ENCODE measurements around the gene NPHP1. TPM values are rescaled to one million over a fixed set of nuclear protein-coding genes. Genes with fewer than 3 reads are reported as not detected.

Gene NPHP1
- total RNA-seq, 1 experiment from 2014 or later: 3.1 TPM

DNA sequence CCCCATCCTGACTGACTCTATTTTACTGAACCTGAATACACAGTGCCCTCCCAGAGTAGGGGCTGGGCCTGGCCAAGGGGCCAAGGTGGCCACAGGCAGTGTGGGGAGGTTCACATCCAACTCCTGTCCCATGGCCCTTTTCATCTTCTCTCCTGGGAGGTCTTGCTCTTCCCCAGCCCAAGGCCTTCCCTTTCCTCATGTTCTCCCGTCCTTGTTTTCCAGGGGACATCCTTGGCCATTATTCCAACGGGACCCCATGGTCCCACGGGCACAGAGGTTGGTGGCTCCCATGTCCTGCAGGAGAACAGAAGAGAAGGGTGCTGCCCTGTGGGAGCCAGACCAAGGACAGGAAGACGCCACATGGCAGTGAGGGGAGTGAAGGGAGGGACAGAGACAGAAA is 99.6 kb downstream of the NPHP1 start:
- no peak overlapping the region for H3K4me3 ChIP-seq (ENCODE audit: low read depth, low read length)
- intact Hi-C loops (cut with micrococcal nuclease; ENCODE audit: unreplicated experiment): no loop called here
- no peaks in the 10 kb centered on the region for H3K36me3 ChIP-seq (ENCODE audit: control insufficient read depth, insufficient read depth, low read length)
- H3K4me1 Mint-ChIP-seq (ENCODE audit: low read depth, unreplicated experiment): peaks cover 52% of the 10 kb centered on the region
- no peaks in the 10 kb centered on the region for H3K27me3 Mint-ChIP-seq (ENCODE audit: insufficient read depth, unreplicated experiment)
- H3K9me3 ChIP-seq: no peaks in the 10 kb centered on the region
- TF ChIP-seq, protein P1, sequence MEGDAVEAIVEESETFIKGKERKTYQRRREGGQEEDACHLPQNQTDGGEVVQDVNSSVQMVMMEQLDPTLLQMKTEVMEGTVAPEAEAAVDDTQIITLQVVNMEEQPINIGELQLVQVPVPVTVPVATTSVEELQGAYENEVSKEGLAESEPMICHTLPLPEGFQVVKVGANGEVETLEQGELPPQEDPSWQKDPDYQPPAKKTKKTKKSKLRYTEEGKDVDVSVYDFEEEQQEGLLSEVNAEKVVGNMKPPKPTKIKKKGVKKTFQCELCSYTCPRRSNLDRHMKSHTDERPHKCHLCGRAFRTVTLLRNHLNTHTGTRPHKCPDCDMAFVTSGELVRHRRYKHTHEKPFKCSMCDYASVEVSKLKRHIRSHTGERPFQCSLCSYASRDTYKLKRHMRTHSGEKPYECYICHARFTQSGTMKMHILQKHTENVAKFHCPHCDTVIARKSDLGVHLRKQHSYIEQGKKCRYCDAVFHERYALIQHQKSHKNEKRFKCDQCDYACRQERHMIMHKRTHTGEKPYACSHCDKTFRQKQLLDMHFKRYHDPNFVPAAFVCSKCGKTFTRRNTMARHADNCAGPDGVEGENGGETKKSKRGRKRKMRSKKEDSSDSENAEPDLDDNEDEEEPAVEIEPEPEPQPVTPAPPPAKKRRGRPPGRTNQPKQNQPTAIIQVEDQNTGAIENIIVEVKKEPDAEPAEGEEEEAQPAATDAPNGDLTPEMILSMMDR (IDR thresholded peaks at IDR 0.05; ENCODE audit: insufficient read depth in 1 of 2, low read depth in 1 of 2, low read length in 1 of 2, severe bottlenecking in 1 of 2, unreplicated experiment in 1 of 2): no peak
- H3K4me3 Mint-ChIP-seq (ENCODE audit: unreplicated experiment): no peak overlapping the region
- no TSS peak for BruUV-seq (replicated peaks)
- H3K4me1 ChIP-seq: peaks cover 57% of the 10 kb centered on the region
- H3K36me3 Mint-ChIP-seq (ENCODE audit: insufficient read depth, unreplicated experiment): no peaks in the 10 kb centered on the region
- H3K27me3 ChIP-seq (replicated peaks; ENCODE audit: control insufficient read depth, insufficient read depth, low read length): no peaks in the 10 kb centered on the region
- DNase-seq: no peak
- ChIA-PET POLR2A (no interaction called here), CTCF (interaction anchor here (2.5 kb wide), 1 partner anchor 10 kb away, joined by 14 read pairs; the partner anchor contains the start of gene MALL)
- peak overlapping the region; percentile 68 for H3K27ac Mint-ChIP-seq (ENCODE audit: unreplicated experiment)
- peaks cover 7% of the 10 kb centered on the region for H3K9me3 Mint-ChIP-seq (ENCODE audit: unreplicated experiment)

DNA sequence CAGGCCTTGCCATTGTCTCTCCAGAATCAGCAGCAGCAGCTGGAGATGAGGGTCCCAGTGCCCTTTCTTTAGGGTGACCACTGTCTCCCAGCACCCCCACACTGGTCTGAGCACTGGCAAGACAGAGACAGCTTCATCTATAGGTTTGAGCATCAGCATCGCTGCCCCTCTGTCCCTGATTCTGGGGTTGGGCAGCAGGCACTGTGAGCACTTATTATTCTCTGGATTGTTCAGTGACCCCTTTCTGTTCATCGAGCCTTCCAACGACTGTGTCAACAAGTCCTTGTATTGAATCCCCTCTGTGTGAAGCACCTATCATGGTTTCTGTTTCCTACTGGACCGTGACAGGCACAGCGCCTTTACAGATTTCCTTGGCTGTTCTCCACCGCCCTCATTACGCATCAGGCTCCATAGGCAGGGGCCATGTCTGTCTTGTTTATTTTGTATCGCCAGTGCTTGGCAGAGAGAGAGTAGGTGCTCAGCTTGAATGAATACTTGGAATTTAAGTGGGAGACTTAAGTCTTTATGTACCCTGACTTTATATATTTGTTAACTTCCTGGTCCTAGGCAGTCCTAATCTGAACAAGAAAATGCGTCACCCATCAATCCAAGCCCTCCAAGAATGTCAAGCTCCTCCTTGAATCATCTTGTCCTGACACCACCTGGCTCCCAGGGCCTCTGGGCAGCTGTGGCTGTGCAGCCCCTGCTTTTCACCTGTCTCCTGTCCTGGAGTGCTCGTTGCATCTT is 100.6 kb downstream of the NPHP1 start:
- Histone ChIP-seq H3K9me3 (no peaks in the 10 kb centered on the region), H3K4me3 (ENCODE audit: low read depth, low read length) (no peak overlapping the region), H3K4me1 (peaks cover 57% of the 10 kb centered on the region), H3K27me3 (replicated peaks; ENCODE audit: control insufficient read depth, insufficient read depth, low read length) (no peaks in the 10 kb centered on the region), H3K36me3 (ENCODE audit: control insufficient read depth, insufficient read depth, low read length) (no peaks in the 10 kb centered on the region)
- BruUV-seq (replicated peaks): no TSS peak
- Mint-ChIP-seq H3K4me3 (ENCODE audit: unreplicated experiment) (no peak overlapping the region), H3K27me3 (ENCODE audit: insufficient read depth, unreplicated experiment) (no peaks in the 10 kb centered on the region), H3K27ac (ENCODE audit: unreplicated experiment) (peak overlapping the region; percentile 68), H3K4me1 (ENCODE audit: low read depth, unreplicated experiment) (peaks cover 52% of the 10 kb centered on the region), H3K36me3 (ENCODE audit: insufficient read depth, unreplicated experiment) (no peaks in the 10 kb centered on the region), H3K9me3 (ENCODE audit: unreplicated experiment) (no peaks in the 10 kb centered on the region)
- DNase-seq: peak in 1 of 2 experiments; percentile 45
- POLR2A ChIA-PET: no interaction called here
- TF ChIP-seq, protein P1 (IDR thresholded peaks at IDR 0.05; ENCODE audit: insufficient read depth in 1 of 2, low read depth in 1 of 2, low read length in 1 of 2, severe bottlenecking in 1 of 2, unreplicated experiment in 1 of 2): no peak
- intact Hi-C loops (cut with micrococcal nuclease; ENCODE audit: unreplicated experiment): no loop called here
- CTCF ChIA-PET: interaction anchor here (2.5 kb wide), 1 partner anchor 11 kb away, joined by 14 read pairs; the partner anchor contains the start of gene MALL

DNA sequence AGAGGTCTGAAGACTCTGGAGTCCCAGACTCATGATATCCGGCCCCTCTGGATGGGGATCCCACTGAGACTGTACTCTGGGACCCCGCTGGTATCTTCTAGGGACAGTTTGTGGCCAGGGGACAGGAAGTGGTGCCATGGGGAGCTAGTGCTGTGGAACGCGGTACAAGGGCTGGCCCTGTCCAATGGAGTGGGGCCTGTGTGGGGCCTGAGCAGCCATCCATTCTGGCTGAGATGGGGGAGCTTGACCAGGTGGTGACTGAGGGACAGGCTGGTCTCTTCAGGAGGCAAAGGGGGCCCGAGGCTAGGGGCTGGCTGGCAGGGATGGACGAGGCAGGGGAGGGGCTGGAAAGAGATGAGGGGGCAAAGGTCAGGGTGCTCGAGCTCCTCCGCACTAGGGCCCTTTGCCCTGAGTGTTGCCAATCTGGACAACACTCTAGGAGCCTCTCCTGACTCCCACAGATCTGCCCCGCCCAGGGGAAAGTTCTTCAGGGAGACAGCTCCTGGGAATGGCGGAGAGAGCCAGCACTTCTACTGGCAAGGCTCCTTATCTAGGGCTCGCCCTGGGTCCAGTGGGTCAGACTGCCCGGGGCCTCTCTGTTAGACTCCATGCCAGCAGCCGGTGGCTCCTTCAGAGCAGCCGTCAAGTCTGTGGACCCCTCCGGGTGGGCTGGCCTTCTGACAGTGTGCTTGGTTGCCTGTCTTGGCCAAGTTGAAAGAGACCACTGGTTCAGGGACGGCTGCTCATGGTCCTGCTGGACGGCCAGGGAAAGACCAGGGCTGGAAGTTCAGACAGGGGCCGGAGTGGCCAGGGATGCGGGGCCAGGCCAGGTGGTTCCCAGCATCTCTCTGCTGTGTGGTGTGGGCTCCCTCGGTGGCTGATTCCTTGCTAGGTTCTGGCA is 101.5 kb downstream of the NPHP1 start:
- peak in 1 of 2 experiments; percentile 54 for DNase-seq
- TF ChIP-seq, protein P1 (IDR thresholded peaks at IDR 0.05; ENCODE audit: insufficient read depth in 1 of 2, low read depth in 1 of 2, low read length in 1 of 2, severe bottlenecking in 1 of 2, unreplicated experiment in 1 of 2): no peak
- intact Hi-C loops (cut with micrococcal nuclease; ENCODE audit: unreplicated experiment): no loop called here
- POLR2A ChIA-PET: no interaction called here
- no peaks in the 10 kb centered on the region for H3K9me3 ChIP-seq
- Mint-ChIP-seq H3K27me3 (ENCODE audit: insufficient read depth, unreplicated experiment) (no peaks in the 10 kb centered on the region), H3K36me3 (ENCODE audit: insufficient read depth, unreplicated experiment) (no peaks in the 10 kb centered on the region), H3K9me3 (ENCODE audit: unreplicated experiment) (no peaks in the 10 kb centered on the region), H3K4me3 (ENCODE audit: unreplicated experiment) (no peak overlapping the region), H3K27ac (ENCODE audit: unreplicated experiment) (peak overlapping the region; percentile 68), H3K4me1 (ENCODE audit: low read depth, unreplicated experiment) (peaks cover 48% of the 10 kb centered on the region)
- no peaks in the 10 kb centered on the region for H3K36me3 ChIP-seq (ENCODE audit: control insufficient read depth, insufficient read depth, low read length)
- H3K27me3 ChIP-seq (replicated peaks; ENCODE audit: control insufficient read depth, insufficient read depth, low read length): no peaks in the 10 kb centered on the region
- CTCF ChIA-PET: no interaction called here
- H3K4me3 ChIP-seq (ENCODE audit: low read depth, low read length): no peak overlapping the region
- peaks cover 57% of the 10 kb centered on the region for H3K4me1 ChIP-seq
- BruUV-seq (replicated peaks): no TSS peak
